ENCODE results near the gene PBX1.
"Not testable (repeated sequence)": the region's sequence is repeated elsewhere in the genome, so short reads cannot be mapped to it uniquely, and the experiment has no call there.

The PBX1 gene

DNA sequence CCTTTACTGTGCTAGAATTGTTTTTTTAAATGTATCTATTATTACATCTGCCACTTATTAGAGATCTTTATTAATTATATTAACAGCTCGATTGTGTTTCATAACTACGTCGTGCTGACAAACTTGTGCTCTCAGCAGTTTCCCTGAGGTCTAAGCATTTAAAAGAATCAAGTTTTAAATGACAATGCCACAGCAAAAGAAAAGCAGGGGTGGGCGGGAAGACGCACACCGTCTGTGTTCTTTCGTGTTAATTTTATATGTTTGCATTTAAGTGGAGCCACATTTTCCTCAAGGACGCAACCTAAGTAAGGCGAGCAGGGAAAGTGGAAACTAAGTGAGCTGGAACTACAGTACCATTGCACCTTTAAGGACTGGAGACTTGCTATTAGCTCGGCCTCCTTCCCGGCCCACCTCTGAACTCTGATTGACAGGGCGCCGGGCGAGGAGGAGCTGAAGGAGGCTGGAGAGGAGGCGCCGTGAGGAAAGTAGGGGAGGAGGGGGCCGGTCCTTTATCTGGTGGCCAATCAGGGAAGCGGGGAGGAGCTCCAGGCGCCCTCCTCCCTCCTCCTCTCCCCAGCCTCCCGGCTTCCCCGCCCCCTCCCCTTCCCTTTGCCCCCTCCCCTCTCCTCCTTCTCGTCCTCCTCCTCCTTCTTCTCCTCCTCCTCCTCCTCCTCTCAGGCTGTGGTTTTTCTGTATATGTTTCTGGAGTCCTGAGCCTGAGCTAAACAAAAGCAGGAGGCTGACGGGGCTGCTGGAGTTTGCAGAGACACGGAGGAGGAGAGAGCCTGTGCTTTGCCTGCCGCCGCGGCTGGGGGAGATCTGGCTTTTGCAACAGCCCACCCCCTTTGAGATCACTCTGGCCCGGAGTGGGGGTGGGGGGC is at the start of gene PBX1:
PBX1 (plus strand) TSS at position 724 of the 881 bp plus-strand sequence.
- peak; percentile 98 for DNase-seq (ENCODE audit: low read depth)

DNA sequence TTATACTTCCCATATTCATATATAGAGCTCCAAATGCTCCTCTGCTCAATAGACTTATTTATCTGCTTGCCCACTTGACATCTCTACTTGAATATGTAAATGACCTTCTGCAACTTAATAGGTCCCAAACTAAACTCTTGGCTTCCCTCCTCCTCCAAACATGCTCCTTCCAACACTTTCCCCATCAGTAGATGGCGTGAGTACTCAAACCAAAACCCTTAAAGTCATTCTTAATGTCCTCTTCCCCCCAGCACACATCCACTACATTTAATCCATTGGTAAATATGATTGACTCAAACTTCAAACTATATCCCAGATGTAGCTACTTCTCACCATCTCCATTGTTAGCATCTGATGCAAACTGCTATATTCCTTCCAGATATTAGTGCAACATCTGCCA is 48.5 kb upstream of the PBX1 start:
- peak; percentile 9 for DNase-seq (ENCODE audit: low read depth)

DNA sequence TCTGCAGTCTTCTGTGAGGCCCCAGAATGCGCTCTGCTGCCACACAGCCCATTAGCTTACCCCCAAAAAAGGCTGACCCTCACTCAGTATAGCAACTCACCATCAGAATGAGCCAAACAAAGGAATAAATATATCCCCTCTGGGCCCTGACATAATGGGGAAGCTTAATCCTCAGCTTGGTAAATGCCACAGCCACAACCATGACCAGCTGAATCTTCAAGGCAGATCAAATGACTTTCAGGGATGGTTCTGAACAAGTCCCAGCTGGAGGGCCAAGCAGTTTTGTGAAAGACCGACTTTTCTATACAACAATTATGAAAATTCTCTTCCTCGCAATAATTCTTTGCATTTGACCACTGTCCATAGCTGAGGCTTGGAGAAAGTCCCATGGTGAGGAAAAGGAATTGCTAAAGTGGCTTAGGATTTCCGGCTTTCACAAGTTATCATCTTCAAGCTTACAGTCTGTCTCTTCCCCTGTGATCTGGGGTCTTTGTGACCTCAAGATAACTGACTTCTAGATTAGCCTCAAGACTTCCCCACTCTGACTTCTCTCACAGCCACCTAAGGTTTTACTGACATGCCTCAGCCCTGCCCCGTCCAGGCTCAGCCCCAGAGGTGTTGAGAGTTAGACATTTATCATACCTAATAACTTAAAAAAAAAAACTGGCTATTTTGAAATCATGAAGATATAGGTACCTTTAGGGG is 47.8 kb upstream of the PBX1 start:
- DNase-seq (ENCODE audit: low read depth), result no peak

DNA sequence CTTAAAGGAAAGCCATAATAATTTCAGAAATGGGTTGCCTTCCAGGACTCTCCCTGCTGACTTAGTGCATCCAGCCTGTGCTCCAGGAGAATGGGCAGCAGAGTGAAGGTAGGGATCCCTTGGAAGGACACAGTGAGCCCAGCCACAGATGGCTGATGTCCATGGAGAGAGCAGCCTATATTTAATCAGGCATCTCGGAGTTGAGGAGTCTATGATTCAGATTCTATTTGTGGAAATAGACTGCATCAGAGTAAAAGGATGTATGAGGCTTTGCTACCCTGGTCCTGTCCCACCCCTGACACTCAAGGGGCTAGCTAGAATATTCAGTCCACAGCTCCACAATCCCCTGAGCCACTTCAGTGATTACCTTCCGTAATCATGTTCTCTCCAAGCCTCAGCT is 43.8 kb upstream of the PBX1 start:
- DNase-seq (ENCODE audit: low read depth), result no peak

DNA sequence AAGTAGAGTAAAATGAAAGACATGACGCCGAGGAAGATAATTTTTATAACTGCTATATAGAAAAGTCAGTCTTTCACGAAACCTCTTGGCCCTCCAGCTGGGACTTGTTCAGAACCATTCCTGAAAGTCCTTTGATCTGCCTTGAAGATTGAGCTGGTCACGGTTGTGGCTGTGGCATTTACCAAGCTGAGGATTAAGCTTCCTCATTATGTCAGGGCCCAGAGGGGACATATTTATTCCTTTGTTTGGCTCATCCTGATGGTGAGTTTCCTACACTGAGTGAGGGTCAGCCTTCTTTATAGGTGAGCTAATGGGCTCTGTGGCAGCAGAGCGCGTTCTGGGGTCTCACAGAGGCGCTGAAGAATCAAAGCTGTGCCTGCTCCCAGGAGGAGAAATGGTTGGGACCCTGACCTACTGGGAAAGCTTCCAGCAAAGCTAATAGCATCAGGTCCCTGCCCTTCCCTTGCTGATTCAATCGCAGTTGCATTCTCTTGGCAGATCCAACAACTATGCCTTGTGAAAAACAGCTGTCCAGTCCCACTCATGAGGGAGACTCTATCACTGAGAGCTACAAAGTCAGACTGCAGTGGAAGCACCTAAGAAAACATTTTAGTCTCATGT is 43.2 kb upstream of the PBX1 start:
- no peak for DNase-seq (ENCODE audit: low read depth)

DNA sequence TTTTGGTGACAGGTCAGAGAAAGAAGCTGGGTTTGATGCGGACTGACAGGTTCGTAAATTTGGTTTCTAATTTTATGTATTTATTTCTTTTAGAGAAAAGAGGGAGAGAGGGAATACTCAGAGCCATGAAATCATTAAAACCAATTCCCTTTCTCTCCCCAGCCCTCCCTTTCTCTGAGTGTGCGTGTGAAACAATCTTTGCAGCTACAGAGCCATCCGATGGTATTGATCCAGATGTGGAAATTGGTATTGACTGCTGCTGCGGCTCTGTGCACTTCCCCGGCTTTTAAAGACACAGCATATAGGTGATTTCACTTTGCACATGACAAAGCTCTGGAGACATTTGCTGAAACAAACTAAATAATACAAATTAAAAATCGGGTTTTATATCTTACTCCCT is 42.4 kb upstream of the PBX1 start:
- DNase-seq (ENCODE audit: low read depth), result no peak

DNA sequence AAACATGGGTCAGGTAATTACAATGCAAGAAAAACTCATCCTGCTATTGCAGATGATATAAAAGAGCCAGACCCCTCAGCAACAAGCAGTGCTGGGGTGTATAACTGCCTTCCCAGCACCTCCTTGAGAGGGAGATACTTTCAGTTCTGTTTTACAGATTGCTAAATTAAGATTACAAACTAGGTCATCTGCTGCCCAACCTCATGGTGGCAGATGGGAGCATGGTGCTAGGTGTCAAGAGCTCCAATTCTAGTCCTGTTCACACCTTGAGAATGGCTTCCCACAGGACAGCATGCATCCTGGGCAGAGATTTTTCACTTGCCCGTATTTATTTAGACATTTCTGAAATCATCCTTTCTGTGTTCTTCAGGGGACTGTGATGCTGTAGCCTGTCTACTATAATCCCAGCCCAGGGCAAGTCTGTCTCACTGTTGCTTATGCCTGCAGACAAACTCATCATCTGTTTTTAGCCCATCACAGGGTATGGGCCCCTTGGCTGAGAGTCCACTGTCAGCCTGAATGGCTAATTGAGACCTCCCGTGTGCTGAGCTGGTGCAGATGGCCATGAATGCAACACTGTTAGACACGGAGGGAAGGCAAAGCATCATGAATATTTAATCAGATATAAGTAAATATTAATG is 40.2 kb upstream of the PBX1 start:
- DNase-seq (ENCODE audit: low read depth), result no peak

DNA sequence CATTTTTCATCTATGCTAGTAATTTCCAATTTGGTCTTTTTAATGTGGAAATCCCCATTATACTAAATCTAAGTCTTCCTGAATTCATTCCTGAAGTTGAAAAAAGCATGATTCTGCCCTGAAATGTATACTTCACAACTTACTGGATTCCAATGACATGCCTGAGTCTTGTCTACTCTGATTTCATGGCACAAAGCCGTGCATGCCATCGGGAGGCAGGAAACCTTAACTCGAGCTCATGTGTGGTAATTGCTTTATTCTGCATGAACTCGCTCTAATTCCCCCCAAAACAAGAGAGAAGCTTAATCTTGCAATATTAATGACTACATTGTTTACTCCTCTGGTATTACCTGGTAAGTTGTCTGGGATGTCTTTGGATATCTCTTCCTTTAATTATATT is 39.6 kb upstream of the PBX1 start:
- DNase-seq (ENCODE audit: low read depth), result no peak

DNA sequence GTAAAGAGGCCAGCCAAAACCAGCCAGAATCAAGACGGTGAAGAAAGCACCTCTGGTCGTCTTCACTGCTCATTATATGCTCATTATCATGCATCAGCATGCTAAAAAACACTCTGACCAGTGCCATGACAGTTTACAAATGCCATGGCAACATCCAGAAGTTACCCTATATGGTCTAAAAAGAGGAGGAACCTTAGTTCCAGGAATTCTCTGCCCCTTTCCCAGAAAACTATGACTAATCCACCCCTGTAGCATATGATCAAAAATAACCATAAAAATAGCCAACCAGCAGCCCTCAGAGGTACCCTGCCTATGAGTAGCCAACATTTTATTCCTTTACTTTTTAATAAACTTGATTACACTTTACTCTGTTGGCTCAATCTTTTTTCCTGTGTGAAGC is 34.2 kb upstream of the PBX1 start:
- no peak for DNase-seq (ENCODE audit: low read depth)

DNA sequence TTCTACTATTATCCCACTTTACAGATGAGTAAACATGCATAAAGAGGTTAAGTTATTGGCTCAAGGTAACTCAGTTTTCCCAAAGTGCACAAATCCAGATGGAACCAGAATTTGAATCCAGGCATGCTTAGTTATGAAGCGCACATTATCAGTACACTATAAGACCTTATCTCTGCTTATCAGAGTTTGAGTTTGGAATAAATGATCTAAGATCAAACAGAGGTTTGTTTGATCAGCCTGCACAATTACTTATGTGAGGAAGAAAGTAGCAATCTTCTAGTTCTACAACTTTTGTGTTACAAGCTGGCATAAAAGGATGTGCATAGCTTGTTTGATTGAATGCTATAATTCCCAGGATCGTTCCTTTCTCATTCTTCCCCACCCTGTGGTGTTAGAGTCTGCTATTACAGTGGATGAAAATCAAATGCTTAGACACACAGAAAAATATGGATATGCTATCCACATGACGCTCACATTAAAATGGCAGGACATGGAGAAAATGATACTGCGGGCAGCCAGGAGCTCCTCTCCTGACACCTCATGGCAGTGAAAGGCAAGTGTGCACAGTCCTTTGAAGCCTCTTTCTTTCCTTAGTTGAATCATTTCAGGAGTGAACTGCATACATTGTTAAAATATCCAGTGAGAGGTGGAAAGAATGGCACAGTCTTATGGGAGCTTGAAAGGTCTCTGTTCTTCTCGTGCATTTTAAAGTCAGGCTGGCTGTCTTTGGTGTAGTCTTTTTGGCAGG is 23.9 kb upstream of the PBX1 start:
- no peak for DNase-seq (ENCODE audit: low read depth)

DNA sequence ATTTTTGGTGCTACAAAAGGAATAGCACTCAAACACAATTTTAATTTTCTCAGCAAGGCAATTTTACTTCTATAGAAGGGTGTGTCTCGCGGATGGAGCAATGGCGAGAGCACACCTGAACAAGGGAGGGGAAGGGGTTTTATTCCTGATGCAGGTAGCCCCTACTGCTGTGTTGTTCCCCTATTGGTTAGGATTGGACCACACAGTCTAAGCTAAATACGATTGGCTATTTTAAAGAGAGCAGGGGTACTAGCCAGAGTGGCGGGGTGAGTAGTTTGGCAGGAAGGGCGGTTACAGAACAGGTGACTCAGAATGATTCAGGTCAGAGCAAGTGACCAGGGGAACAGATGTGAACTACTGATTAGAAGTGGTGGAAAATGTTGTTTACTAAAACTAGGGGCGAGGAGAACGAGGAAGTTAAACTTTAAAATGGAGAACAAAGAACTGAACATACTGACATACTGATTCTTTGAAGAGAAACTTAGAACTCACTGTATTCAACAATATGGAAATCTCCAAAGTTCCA is 6.5 kb upstream of the PBX1 start:
- DNase-seq (ENCODE audit: low read depth), result not testable (repeated sequence)

DNA sequence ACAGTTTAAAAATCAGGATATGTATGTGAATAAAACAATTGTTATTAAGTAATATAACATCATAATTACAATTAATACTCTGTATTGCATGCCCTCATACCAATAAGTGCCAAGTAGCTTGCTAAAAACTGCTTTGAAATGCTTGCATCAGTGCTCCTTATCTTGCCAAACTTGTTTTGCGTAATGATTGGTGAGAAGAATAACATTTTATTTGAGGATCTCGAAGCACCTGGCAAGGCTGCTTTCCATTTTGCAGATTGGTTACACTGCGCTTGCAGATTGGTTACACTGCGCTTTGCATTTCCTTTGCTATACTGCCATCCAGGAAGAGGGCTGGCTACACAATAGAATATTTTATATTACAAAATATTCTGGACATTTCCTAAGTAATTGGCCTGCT is 1.7 kb upstream of the PBX1 start:
- no peak for DNase-seq (ENCODE audit: low read depth)

DNA sequence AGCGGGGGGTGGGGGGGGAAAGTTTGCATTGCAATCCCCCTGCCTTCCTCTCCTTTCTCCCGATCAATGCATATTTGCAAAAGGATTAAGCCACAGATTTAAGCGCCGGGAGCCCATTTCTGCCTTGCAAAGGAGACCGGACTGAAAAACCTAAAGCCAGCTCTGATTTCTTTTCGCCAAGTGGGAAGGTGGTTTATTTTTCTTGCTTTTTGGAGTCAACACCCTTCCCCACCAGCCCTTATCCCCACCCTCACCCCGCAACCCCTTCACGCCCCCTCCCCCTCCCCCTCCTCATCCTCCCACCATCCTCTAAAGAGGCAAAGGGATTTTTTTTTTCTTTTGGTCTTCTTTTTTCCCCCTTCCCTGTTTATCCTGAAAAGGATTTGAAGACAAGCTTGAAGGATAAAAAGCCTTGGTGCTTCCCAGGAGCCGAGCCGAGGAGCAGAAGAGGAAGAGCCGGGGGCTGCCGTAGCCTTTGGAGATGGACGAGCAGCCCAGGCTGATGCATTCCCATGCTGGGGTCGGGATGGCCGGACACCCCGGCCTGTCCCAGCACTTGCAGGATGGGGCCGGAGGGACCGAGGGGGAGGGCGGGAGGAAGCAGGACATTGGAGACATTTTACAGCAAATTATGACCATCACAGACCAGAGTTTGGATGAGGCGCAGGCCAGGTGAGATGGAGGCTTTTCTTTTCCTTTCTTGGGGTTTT is 513 bp downstream of the PBX1 start:
- DNase-seq (ENCODE audit: low read depth), result no peak

DNA sequence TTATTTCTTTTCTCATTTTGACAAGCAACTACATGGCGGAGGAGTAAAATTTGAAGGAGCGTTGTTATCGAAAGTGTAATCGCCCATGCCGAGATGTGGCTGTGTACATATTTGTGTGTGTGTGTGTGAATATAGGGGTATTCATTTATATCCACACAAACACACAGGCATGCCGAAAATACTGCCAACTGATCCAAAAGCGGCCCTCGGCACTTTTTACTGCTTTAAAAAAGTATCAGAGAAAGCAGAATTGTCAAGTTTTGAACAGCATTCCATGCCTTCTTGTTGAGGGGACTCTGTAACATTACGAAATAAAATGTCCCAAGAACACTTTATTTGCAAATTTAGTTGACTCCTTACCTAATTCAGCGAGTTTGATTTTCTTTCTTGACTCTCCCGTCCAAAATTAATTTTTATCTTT is 1.1 kb downstream of the PBX1 start:
- DNase-seq (ENCODE audit: low read depth), result no peak

DNA sequence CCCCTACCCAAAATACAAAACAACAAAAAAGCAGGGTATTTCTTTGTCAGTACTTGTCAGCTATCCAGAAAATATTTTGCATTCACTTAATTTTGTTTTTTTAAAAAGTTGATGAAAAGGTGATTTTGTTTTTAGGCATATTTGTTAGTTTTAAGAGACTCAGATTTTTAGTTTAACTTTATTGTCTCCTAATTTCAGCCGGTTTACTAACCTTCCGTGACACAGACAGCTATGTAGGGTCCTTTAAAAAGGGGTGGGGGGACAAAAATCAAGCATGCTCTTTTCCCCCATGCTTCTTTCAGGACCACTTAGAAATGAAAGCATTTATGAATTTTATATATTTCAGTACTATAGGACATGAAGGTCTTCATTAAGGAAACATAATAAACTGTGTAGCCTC is 1.6 kb downstream of the PBX1 start:
- no peak for DNase-seq (ENCODE audit: low read depth)

DNA sequence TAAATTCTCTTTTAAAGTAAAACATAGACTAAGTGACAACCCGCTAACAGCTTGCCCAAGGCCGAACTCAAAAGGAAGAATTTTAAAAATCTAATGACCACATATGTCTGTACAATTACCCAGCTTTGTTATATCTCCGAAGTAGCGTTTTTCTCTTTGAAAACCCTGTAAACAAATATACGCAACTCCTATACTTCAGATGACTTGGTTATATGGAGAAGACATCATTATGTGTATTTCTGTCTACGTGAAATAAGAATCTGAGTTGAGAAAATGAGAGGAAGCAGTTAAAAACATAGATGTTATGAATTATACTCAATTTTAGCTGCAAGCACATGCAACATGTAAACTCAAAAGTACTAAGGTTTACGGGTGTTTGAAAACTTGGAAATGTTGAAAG is 2.0 kb downstream of the PBX1 start:
- DNase-seq (ENCODE audit: low read depth), result no peak

DNA sequence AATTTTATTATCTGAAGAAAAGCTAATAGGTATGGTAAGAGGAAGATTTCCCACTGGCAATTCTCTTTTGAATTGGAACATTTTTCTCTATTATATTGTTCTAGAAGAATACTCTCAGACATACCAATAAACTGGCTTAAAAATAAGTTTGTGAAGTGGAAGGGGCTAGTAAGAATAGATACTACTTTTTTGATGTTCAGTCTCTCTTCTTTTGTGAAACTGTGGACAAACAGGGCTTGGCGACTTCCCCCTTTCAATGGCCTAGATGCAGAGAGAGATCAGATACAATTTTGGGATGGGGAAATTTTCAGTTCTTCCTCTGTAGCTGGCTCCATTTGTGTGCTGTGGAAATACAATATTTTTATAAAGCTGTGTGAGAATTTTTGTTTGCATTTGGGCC is 2.5 kb downstream of the PBX1 start:
- DNase-seq (ENCODE audit: low read depth), result no peak

DNA sequence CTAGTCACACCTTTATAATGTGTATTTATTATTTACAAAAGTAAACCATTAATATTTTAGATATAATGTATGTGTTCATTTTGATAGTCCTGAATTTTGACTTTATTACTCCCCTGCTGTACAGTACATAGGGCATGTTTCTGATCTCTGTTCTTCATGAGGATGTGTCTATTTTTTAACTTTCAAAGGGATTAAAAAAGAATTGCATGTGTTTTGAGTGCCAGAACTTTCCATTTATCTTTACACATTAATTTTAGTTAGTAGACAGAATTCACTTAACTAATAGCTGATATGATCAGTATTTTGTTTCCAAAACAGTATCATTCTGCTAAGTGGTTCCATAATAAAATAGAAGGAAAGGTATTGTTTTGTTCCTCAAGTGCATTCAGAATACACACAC is 3.1 kb downstream of the PBX1 start:
- DNase-seq (ENCODE audit: low read depth), result no peak

DNA sequence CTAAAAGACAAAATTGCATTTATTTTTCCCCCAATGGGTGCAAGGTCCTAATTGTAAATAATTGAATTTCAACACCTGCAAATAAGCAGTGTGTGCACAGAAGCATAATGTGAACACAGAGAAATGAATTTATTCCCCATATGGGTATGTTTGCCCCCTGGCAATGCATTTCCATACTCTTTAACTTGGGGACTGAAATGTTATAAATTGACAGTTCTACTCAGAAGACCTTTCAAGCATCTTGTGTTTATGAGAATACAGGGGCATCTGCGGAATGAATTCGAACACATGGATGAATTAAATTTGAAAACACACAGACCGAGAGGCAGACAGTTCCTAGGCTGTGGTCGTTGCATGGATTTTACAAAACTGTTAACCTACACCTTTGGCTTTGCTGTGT is 3.5 kb downstream of the PBX1 start:
- DNase-seq (ENCODE audit: low read depth), result no peak

DNA sequence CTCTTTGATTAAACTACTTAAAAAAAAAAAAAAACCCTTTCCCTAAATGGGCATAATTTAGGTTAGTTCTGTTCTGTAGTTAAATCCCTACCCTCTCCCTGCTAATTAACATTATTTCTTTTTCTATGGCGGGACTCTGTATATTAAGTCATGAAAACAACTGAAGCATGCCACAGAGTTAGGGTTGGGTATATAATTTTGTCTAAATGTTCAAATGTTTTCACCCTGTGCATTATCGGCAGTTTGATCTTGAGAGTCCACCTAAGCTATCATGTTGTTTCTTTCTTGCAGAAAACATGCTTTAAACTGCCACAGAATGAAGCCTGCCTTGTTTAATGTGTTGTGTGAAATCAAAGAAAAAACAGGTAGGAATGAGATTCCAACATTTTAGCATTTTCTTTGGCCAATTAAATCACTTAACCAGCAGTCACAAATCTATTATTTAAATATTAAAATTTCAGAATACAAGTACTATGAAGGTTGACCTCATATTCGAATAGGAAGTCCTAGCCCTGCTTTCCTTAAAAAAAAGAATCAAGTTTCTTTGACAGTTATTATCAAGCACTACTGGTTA is 4.0 kb downstream of the PBX1 start:
- no peak for DNase-seq (ENCODE audit: low read depth)

Measured in GM04504 (cell line).